ENCODE data around the gene UBE2U.

DNA sequence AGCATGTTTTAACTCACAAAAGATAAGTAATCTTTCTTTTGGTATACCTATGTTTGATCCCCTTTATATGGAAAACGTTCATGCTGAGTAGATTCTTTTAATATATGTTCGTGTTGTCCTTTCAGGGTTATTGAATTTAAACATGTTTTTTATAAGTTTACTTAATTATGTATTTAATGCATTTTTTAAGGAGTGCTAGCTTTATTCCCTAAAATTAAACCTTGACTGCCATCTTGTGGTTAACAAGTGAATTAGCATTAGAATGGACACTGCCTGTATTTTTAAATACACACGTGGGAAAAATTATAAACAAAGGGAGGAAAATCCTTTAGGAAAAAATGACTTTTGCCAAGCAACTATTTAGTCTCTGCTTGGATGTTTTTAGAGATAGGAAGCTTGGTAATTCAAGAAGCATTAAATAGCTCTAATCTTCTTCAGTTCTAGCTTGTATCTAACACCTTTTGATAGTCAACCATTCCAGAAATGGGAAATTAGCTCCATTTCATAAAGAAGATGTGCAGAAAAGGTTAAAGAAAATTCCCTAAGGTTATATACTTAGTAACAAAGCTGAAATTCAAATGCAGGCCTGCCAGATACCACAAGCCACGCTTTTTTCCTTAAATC, 43.0 kb downstream of the UBE2U start:
- TF ChIP-seq, protein P1, sequence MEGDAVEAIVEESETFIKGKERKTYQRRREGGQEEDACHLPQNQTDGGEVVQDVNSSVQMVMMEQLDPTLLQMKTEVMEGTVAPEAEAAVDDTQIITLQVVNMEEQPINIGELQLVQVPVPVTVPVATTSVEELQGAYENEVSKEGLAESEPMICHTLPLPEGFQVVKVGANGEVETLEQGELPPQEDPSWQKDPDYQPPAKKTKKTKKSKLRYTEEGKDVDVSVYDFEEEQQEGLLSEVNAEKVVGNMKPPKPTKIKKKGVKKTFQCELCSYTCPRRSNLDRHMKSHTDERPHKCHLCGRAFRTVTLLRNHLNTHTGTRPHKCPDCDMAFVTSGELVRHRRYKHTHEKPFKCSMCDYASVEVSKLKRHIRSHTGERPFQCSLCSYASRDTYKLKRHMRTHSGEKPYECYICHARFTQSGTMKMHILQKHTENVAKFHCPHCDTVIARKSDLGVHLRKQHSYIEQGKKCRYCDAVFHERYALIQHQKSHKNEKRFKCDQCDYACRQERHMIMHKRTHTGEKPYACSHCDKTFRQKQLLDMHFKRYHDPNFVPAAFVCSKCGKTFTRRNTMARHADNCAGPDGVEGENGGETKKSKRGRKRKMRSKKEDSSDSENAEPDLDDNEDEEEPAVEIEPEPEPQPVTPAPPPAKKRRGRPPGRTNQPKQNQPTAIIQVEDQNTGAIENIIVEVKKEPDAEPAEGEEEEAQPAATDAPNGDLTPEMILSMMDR (IDR thresholded peaks at IDR 0.05; ENCODE audit: low read depth, low read length, poor library complexity, severe bottlenecking), result peak; percentile 63
- no peak for TF ChIP-seq EZH2phosphoT487 (IDR thresholded peaks at IDR 0.05; ENCODE audit: borderline replicate concordance, low read length)
